WTC11 (cell line): ENCODE data around the gene CLDN20. TPM values are rescaled to one million over a fixed set of nuclear protein-coding genes. Genes with fewer than 3 reads are reported as not detected.

Experiments
- ATAC-seq: fragments of 200-7000 bp; cut with Tn5 transposase; 2 replicates; pipeline ENCODE4 v1.10.0; 2021; ENCODE audit warnings: mild to moderate bottlenecking, moderate library complexity
- CTCF ChIA-PET: fragments of 300-600 bp; sonication (Branson Sonifier 250); formaldehyde crosslinking; loops from one replicate; lab custom pipeline; 2021; ENCODE audit warnings: antibody characterized with exemption; lab: Charles Lee
- POLR2A ChIA-PET: fragments of 350-600 bp; sonication (Branson Sonifier 250); formaldehyde crosslinking; loops from one replicate; lab custom pipeline; 2021; ENCODE audit warnings: antibody characterized with exemption; lab: Charles Lee
- DNase-seq: peaks from one replicate; pipeline ENCODE4 v3.0.0; 2021; ENCODE audit warnings: low spot score
- H3K27ac Mint-ChIP-seq: 2 replicates; pipeline ENCODE4 v1.8.0; 2021; ENCODE audit warnings: mixed read lengths
- H3K27me3 Mint-ChIP-seq: 2 replicates; pipeline ENCODE4 v1.8.0; 2021; ENCODE audit warnings: low read depth, mild to moderate bottlenecking, moderate library complexity, mixed read lengths
- H3K36me3 Mint-ChIP-seq: 2 replicates; pipeline ENCODE4 v1.8.0; 2021; ENCODE audit warnings: mixed read lengths
- H3K4me1 Mint-ChIP-seq: 2 replicates; pipeline ENCODE4 v1.8.0; 2022; ENCODE audit warnings: mixed read lengths
- H3K4me3 Mint-ChIP-seq: 2 replicates; pipeline ENCODE4 v1.8.0; 2021; ENCODE audit warnings: mild to moderate bottlenecking, moderate library complexity, mixed read lengths
- H3K9me3 Mint-ChIP-seq: 2 replicates; pipeline ENCODE4 v1.8.0; 2021; ENCODE audit warnings: mixed read lengths
- CBFB ChIP-seq: sonication (generic); formaldehyde crosslinking; IDR thresholded peaks from 2 replicates; pipeline ENCODE4 v1.8.1; 2022; ENCODE audit warnings: mild to moderate bottlenecking, low read depth, missing genetic modification reagents
- CREM ChIP-seq: sonication (generic); formaldehyde crosslinking; IDR thresholded peaks from 2 replicates; pipeline ENCODE4 v1.8.1; 2022; ENCODE audit warnings: mild to moderate bottlenecking, missing genetic modification reagents, moderate library complexity
- ELF4 ChIP-seq: sonication (generic); formaldehyde crosslinking; IDR thresholded peaks from 2 replicates; pipeline ENCODE4 v1.8.1; 2022; ENCODE audit warnings: low read depth, mild to moderate bottlenecking, moderate library complexity, missing genetic modification reagents
- FOXK1 ChIP-seq: sonication (generic); formaldehyde crosslinking; IDR thresholded peaks from 2 replicates; pipeline ENCODE4 v1.8.0; 2022; ENCODE audit warnings: mild to moderate bottlenecking, moderate library complexity, missing genetic modification reagents
- GTF2I ChIP-seq: fragments of 250-450 bp; sonication (Bioruptor Pico); conservative IDR thresholded peaks from 2 replicates; pipeline ENCODE4 v1.4.0; 2021; ENCODE audit warnings: mild to moderate bottlenecking
- JUN ChIP-seq: sonication (generic); formaldehyde crosslinking; IDR thresholded peaks from 2 replicates; pipeline ENCODE4 v1.8.0; 2023; ENCODE audit warnings: mild to moderate bottlenecking, missing genetic modification reagents
- NFE2L1 ChIP-seq: sonication (generic); formaldehyde crosslinking; IDR thresholded peaks from 2 replicates; pipeline ENCODE4 v1.8.1; 2023; ENCODE audit warnings: missing genetic modification reagents
- NR2C2 ChIP-seq: sonication (generic); formaldehyde crosslinking; IDR thresholded peaks from 2 replicates; pipeline ENCODE4 v1.8.0; 2022; ENCODE audit warnings: mild to moderate bottlenecking, missing genetic modification reagents
- OVOL2 ChIP-seq: fragments of 250-450 bp; sonication (Bioruptor Pico); IDR thresholded peaks from 2 replicates; pipeline ENCODE4 v1.9.0; 2021; ENCODE audit warnings: mild to moderate bottlenecking, borderline replicate concordance
- PRRX2 ChIP-seq: fragments of 250-450 bp; sonication (Bioruptor Pico); IDR thresholded peaks from 2 replicates; pipeline ENCODE4 v1.8.0; 2021; ENCODE audit warnings: mild to moderate bottlenecking
- RELA ChIP-seq: sonication (generic); formaldehyde crosslinking; IDR thresholded peaks from 2 replicates; pipeline ENCODE4 v1.8.1; 2022; ENCODE audit warnings: missing genetic modification reagents, mild to moderate bottlenecking, borderline replicate concordance
- SOX15 ChIP-seq: fragments of 250-450 bp; sonication (Bioruptor Pico); IDR thresholded peaks from 2 replicates; pipeline ENCODE4 v1.9.0; 2021; ENCODE audit warnings: mild to moderate bottlenecking
- SP1 ChIP-seq: sonication (generic); formaldehyde crosslinking; conservative IDR thresholded peaks from 2 replicates; pipeline ENCODE4 v1.8.1; 2022; ENCODE audit warnings: missing genetic modification reagents
- TP53 ChIP-seq: sonication (generic); formaldehyde crosslinking; IDR thresholded peaks from 2 replicates; pipeline ENCODE4 v1.8.1; 2023; ENCODE audit warnings: mild to moderate bottlenecking, missing genetic modification reagents
- ZBTB21 ChIP-seq: sonication (generic); formaldehyde crosslinking; IDR thresholded peaks from 2 replicates; pipeline ENCODE4 v1.8.1; 2023; ENCODE audit warnings: mild to moderate bottlenecking, missing genetic modification reagents, borderline replicate concordance
- ZNF138 ChIP-seq: sonication (generic); formaldehyde crosslinking; conservative IDR thresholded peaks from 2 replicates; pipeline ENCODE4 v1.8.1; 2022; ENCODE audit warnings: mild to moderate bottlenecking, moderate library complexity, missing genetic modification reagents
- ZNF232 ChIP-seq: sonication (generic); formaldehyde crosslinking; IDR thresholded peaks from 2 replicates; pipeline ENCODE4 v1.8.0; 2022; ENCODE audit warnings: mild to moderate bottlenecking, missing genetic modification reagents
- ZNF396 ChIP-seq: fragments of 250-450 bp; sonication (Bioruptor Pico); IDR thresholded peaks from 2 replicates; pipeline ENCODE4 v1.8.0; 2021; ENCODE audit warnings: mild to moderate bottlenecking, moderate library complexity, borderline replicate concordance
- total RNA-seq: library from RNA; stranded (reverse); gene quantifications from 3 replicates; pipeline ENCODE4 v1.2.3, GENCODE V29; 2021
- TF ChIP-seq, protein P1 (sequence below): fragments of 250-450 bp; sonication (Bioruptor Pico); IDR thresholded peaks from 2 replicates; pipeline ENCODE4 v1.8.0; 2021; ENCODE audit warnings: mild to moderate bottlenecking
- TF ChIP-seq, protein P2 (sequence below): sonication (generic); formaldehyde crosslinking; IDR thresholded peaks from 2 replicates; pipeline ENCODE4 v1.8.0; 2023; ENCODE audit warnings: missing genetic modification reagents
- TF ChIP-seq, protein P3 (sequence below): fragments of 250-450 bp; sonication (Bioruptor Pico); IDR thresholded peaks from 2 replicates; pipeline ENCODE4 v2.1.2; 2022; ENCODE audit warnings: mild to moderate bottlenecking, moderate library complexity
- TF ChIP-seq, protein P4 (sequence below): sonication (generic); formaldehyde crosslinking; IDR thresholded peaks from 2 replicates; pipeline ENCODE4 v1.8.0; 2022; ENCODE audit warnings: mild to moderate bottlenecking, missing genetic modification reagents
- TF ChIP-seq, protein P5 (sequence below): sonication (generic); formaldehyde crosslinking; IDR thresholded peaks from 2 replicates; pipeline ENCODE4 v1.8.1; 2023; ENCODE audit warnings: mild to moderate bottlenecking, missing genetic modification reagents
- TF ChIP-seq, protein P6 (sequence below): sonication (generic); formaldehyde crosslinking; IDR thresholded peaks from 2 replicates; pipeline ENCODE4 v1.8.1; 2022; ENCODE audit warnings: missing genetic modification reagents, borderline replicate concordance
- TF ChIP-seq, protein P7 (sequence below): fragments of 250-450 bp; sonication (Bioruptor Pico); IDR thresholded peaks from 2 replicates; pipeline ENCODE4 v1.9.0; 2021; ENCODE audit warnings: mild to moderate bottlenecking

The CLDN20 gene
- total RNA-seq, 1 experiment from 2014 or later = not detected

DNA sequence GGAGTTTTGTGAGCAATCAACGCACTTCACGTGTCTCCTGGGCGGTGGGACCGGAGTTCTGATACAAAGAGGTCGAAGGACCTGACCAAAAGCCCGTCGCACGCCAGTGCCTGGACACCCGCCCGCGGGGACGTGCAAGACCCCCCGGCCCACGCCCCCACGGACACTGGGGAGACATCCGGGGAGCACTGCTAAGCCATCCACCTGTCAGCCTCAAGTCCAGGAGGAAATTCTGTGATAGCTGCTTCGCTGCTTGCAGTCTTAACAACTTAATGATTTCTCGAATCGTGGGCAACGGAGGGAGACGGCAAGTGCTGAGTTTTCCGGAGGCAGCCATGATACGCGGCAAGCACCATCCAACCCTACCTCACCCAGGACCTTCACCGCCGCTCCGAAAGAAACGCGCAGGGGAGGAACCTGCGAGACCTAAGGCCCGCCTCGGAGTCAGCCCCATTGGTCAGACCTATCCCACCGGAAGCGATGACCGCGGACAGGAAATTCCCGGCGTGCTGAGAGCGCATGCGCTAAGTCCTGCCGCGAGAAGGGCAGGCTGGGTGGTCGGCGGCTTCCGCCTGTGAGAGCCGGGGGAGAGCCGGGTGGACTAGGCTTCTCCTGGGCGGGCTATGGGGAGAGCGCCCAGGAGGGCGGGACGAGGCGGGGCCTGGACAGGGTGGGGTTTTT, 50.4 kb downstream of the CLDN20 start, which contains the start of gene TFB1M:
TFB1M (minus strand) TSS at position 393 of the 681 bp plus-strand sequence; CDS start at position 337, 56 bp downstream.
- ChIA-PET CTCF (interaction anchor here (0.8 to 1.0 kb wide), 2 partner anchors 13 to 118 kb away, joined by 3 read pairs; no protein-coding TSS in a partner anchor), POLR2A (no interaction called here)
- peak within 1 kb of the TSS; percentile 98 for H3K27ac Mint-ChIP-seq
- no peaks in the 10 kb centered on the region for H3K27me3 Mint-ChIP-seq
- peaks cover 27% of the 10 kb centered on the region for H3K36me3 Mint-ChIP-seq
- DNase-seq = peak; percentile 99
- H3K4me3 Mint-ChIP-seq = peak within 1 kb of the TSS; percentile 97
- ATAC-seq = peak; percentile 99
- peaks cover 12% of the 10 kb centered on the region for H3K4me1 Mint-ChIP-seq
- peaks cover 9% of the 10 kb centered on the region; the same call in 1 of the 2 replicates for H3K9me3 Mint-ChIP-seq
- TF ChIP-seq, protein P1, sequence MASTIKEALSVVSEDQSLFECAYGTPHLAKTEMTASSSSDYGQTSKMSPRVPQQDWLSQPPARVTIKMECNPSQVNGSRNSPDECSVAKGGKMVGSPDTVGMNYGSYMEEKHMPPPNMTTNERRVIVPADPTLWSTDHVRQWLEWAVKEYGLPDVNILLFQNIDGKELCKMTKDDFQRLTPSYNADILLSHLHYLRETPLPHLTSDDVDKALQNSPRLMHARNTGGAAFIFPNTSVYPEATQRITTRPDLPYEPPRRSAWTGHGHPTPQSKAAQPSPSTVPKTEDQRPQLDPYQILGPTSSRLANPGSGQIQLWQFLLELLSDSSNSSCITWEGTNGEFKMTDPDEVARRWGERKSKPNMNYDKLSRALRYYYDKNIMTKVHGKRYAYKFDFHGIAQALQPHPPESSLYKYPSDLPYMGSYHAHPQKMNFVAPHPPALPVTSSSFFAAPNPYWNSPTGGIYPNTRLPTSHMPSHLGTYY (CRISPR knock-in tag) = no peak
- TF ChIP-seq SP1 = peak; percentile 73
- TF ChIP-seq FOXK1 = peak; percentile 15; the same call in 1 of the 2 replicates
- TF ChIP-seq, protein P2, sequence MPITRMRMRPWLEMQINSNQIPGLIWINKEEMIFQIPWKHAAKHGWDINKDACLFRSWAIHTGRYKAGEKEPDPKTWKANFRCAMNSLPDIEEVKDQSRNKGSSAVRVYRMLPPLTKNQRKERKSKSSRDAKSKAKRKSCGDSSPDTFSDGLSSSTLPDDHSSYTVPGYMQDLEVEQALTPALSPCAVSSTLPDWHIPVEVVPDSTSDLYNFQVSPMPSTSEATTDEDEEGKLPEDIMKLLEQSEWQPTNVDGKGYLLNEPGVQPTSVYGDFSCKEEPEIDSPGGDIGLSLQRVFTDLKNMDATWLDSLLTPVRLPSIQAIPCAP (CRISPR knock-in tag) = no peak
- TF ChIP-seq, protein P3, sequence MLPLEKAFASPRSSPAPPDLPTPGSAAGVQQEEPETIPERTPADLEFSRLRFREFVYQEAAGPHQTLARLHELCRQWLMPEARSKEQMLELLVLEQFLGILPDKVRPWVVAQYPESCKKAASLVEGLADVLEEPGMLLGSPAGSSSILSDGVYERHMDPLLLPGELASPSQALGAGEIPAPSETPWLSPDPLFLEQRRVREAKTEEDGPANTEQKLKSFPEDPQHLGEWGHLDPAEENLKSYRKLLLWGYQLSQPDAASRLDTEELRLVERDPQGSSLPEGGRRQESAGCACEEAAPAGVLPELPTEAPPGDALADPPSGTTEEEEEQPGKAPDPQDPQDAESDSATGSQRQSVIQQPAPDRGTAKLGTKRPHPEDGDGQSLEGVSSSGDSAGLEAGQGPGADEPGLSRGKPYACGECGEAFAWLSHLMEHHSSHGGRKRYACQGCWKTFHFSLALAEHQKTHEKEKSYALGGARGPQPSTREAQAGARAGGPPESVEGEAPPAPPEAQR (CRISPR knock-in tag) = no peak
- no peak for TF ChIP-seq SOX15 (CRISPR knock-in tag)
- no peak for TF ChIP-seq ELF4
- TF ChIP-seq ZBTB21 (CRISPR knock-in tag) = no peak
- TF ChIP-seq, protein P4, sequence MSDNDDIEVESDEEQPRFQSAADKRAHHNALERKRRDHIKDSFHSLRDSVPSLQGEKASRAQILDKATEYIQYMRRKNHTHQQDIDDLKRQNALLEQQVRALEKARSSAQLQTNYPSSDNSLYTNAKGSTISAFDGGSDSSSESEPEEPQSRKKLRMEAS = peak; percentile 51; the same call in 1 of the 2 replicates
- TF ChIP-seq TP53 (CRISPR knock-in tag) = no peak
- TF ChIP-seq CBFB (CRISPR knock-in tag) = no peak
- no peak for TF ChIP-seq ZNF396
- TF ChIP-seq CREM (CRISPR knock-in tag) = no peak
- TF ChIP-seq, protein P5, sequence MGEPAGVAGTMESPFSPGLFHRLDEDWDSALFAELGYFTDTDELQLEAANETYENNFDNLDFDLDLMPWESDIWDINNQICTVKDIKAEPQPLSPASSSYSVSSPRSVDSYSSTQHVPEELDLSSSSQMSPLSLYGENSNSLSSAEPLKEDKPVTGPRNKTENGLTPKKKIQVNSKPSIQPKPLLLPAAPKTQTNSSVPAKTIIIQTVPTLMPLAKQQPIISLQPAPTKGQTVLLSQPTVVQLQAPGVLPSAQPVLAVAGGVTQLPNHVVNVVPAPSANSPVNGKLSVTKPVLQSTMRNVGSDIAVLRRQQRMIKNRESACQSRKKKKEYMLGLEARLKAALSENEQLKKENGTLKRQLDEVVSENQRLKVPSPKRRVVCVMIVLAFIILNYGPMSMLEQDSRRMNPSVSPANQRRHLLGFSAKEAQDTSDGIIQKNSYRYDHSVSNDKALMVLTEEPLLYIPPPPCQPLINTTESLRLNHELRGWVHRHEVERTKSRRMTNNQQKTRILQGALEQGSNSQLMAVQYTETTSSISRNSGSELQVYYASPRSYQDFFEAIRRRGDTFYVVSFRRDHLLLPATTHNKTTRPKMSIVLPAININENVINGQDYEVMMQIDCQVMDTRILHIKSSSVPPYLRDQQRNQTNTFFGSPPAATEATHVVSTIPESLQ = no peak
- no peak for TF ChIP-seq ZNF138 (CRISPR knock-in tag)
- TF ChIP-seq JUN = 0 out of 2 replicates have a peak, but pooled peaks have one; percentile 72
- no peak for TF ChIP-seq NFE2L1 (CRISPR knock-in tag)
- TF ChIP-seq OVOL2 (CRISPR knock-in tag) = no peak
- TF ChIP-seq PRRX2 = no peak
- TF ChIP-seq GTF2I (CRISPR knock-in tag) = no peak
- TF ChIP-seq NR2C2 (CRISPR knock-in tag) = no peak
- no peak for TF ChIP-seq RELA (CRISPR knock-in tag)
- TF ChIP-seq, protein P6, sequence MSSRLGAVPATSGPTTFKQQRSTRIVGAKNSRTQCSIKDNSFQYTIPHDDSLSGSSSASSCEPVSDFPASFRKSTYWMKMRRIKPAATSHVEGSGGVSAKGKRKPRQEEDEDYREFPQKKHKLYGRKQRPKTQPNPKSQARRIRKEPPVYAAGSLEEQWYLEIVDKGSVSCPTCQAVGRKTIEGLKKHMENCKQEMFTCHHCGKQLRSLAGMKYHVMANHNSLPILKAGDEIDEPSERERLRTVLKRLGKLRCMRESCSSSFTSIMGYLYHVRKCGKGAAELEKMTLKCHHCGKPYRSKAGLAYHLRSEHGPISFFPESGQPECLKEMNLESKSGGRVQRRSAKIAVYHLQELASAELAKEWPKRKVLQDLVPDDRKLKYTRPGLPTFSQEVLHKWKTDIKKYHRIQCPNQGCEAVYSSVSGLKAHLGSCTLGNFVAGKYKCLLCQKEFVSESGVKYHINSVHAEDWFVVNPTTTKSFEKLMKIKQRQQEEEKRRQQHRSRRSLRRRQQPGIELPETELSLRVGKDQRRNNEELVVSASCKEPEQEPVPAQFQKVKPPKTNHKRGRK (CRISPR knock-in tag) = no peak
- TF ChIP-seq, protein P7, sequence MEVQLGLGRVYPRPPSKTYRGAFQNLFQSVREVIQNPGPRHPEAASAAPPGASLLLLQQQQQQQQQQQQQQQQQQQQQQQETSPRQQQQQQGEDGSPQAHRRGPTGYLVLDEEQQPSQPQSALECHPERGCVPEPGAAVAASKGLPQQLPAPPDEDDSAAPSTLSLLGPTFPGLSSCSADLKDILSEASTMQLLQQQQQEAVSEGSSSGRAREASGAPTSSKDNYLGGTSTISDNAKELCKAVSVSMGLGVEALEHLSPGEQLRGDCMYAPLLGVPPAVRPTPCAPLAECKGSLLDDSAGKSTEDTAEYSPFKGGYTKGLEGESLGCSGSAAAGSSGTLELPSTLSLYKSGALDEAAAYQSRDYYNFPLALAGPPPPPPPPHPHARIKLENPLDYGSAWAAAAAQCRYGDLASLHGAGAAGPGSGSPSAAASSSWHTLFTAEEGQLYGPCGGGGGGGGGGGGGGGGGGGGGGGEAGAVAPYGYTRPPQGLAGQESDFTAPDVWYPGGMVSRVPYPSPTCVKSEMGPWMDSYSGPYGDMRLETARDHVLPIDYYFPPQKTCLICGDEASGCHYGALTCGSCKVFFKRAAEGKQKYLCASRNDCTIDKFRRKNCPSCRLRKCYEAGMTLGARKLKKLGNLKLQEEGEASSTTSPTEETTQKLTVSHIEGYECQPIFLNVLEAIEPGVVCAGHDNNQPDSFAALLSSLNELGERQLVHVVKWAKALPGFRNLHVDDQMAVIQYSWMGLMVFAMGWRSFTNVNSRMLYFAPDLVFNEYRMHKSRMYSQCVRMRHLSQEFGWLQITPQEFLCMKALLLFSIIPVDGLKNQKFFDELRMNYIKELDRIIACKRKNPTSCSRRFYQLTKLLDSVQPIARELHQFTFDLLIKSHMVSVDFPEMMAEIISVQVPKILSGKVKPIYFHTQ (CRISPR knock-in tag) = no peak
- peak; percentile 40; the same call in 1 of the 2 replicates for TF ChIP-seq ZNF232
